SU-DHL-6 (cell line): Measurements from ENCODE around the gene AHR.

Source experiments
- H2AFZ ChIP-seq: fragments of 200-600 bp; sonication (generic); 2 replicates; pipeline ENCODE4 v1.6.1; 2014; ENCODE audit warnings: low read depth, mild to moderate bottlenecking, moderate library complexity, mixed read lengths, antibody characterized with exemption, low read length; ENCODE audit not compliant: severe bottlenecking
- H3F3A ChIP-seq: fragments of 200-600 bp; shearing (Covaris generic); 2 replicates; pipeline ENCODE4 v1.6.0; 2016; ENCODE audit warnings: antibody characterized with exemption, mild to moderate bottlenecking; ENCODE audit not compliant: insufficient read depth
- H3K27ac ChIP-seq: fragments of 200-600 bp; sonication (generic); 2 replicates; pipeline ENCODE4 v1.5.1; 2016; ENCODE audit warnings: low read depth, mild to moderate bottlenecking, low read length, moderate library complexity, mixed read lengths
- H3K27me3 ChIP-seq: fragments of 200-600 bp; sonication (generic), shearing (Covaris generic); 2 replicates; pipeline ENCODE4 v1.6.0; 2014; ENCODE audit warnings: mild to moderate bottlenecking, low read length
- H3K36me3 ChIP-seq: fragments of 200-600 bp; sonication (generic); 2 replicates; pipeline ENCODE4 v1.6.1; 2014; ENCODE audit warnings: mild to moderate bottlenecking, low read length, mixed read lengths
- H3K4me2 ChIP-seq: fragments of 300-600, 200-600 bp; shearing (Covaris generic), sonication (generic); 2 replicates; pipeline ENCODE4 v1.6.0; 2014; ENCODE audit warnings: low read length, low read depth, mild to moderate bottlenecking; ENCODE audit not compliant: poor library complexity, severe bottlenecking
- H3K4me3 ChIP-seq: fragments of 200-600 bp; sonication (generic); 2 replicates; pipeline ENCODE4 v1.5.1; 2014; ENCODE audit warnings: antibody characterized with exemption, low read length, mild to moderate bottlenecking, mixed read lengths; ENCODE audit not compliant: insufficient read depth, poor library complexity, severe bottlenecking
- H3K79me2 ChIP-seq: fragments of 200-600 bp; sonication (generic); 2 replicates; pipeline ENCODE4 v1.6.1; 2014; ENCODE audit warnings: mild to moderate bottlenecking, low read length, moderate library complexity; ENCODE audit not compliant: insufficient read depth
- H3K9ac ChIP-seq: fragments of 200-600 bp; sonication (generic); 2 replicates; pipeline ENCODE4 v1.7.0; 2014; ENCODE audit warnings: mild to moderate bottlenecking, low read length
- H3K9me2 ChIP-seq: fragments of 200-600 bp; sonication (generic); replicated peaks from 2 replicates; pipeline ENCODE4 v1.6.1; 2014; ENCODE audit warnings: low read length; ENCODE audit not compliant: insufficient read depth
- H3K9me3 ChIP-seq: fragments of 200-600 bp; sonication (generic); 2 replicates; pipeline ENCODE4 v1.6.1; 2014; ENCODE audit warnings: low read length, mixed read lengths; ENCODE audit not compliant: insufficient read depth
- H4K20me1 ChIP-seq: fragments of 200-600 bp; sonication (generic); 2 replicates; pipeline ENCODE4 v1.6.1; 2014; ENCODE audit warnings: low read depth, mild to moderate bottlenecking, antibody characterized with exemption, low read length, moderate library complexity, mixed read lengths
- EZH2phosphoT487 ChIP-seq: fragments of 200-600 bp; sonication (generic), shearing (Covaris generic); conservative IDR thresholded peaks from 2 replicates; pipeline ENCODE4 v1.6.1; 2018; ENCODE audit warnings: mild to moderate bottlenecking, antibody characterized with exemption, low read length, moderate library complexity, mixed read lengths
- TF ChIP-seq, protein P1 (sequence below): fragments of 200-600 bp; sonication (generic); IDR thresholded peaks from one replicate; pipeline ENCODE4 v1.5.1; 2017; ENCODE audit warnings: antibody characterized with exemption, mild to moderate bottlenecking, low read length, moderate library complexity; ENCODE audit not compliant: insufficient read depth, poor library complexity, severe bottlenecking

Gene AHR

DNA sequence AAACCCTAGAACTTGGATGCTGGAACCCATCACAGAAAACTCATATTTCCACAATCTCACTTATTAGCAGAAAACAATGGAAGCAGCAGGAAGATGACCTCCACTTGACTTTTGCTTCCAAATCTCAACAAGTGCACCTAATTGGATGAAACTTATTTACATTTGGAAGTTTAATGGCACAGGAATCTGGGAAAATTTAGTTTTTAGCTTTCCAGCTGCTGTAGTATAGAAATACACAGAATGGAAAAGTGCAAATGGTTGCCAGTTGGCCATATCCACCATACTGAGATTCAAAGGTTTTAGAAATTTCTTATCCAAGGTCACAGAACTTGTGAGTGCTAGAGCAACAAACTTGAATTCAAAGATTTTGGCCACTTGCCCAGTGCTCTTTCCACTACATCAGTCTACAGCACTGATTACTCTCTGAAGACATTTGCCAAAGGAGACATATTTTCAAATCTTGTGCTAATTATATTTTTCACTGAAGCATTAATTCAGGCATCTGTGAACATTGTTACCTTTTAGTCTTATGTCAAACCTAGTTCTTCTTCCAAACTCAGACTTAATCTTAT lies 9.3 kb upstream of the AHR start:
- TF ChIP-seq, protein P1, sequence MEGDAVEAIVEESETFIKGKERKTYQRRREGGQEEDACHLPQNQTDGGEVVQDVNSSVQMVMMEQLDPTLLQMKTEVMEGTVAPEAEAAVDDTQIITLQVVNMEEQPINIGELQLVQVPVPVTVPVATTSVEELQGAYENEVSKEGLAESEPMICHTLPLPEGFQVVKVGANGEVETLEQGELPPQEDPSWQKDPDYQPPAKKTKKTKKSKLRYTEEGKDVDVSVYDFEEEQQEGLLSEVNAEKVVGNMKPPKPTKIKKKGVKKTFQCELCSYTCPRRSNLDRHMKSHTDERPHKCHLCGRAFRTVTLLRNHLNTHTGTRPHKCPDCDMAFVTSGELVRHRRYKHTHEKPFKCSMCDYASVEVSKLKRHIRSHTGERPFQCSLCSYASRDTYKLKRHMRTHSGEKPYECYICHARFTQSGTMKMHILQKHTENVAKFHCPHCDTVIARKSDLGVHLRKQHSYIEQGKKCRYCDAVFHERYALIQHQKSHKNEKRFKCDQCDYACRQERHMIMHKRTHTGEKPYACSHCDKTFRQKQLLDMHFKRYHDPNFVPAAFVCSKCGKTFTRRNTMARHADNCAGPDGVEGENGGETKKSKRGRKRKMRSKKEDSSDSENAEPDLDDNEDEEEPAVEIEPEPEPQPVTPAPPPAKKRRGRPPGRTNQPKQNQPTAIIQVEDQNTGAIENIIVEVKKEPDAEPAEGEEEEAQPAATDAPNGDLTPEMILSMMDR, result no peak
- no peaks in the 10 kb centered on the region for H3K9me3 ChIP-seq
- no peak overlapping the region for H3K27ac ChIP-seq
- no peak overlapping the region for H2AFZ ChIP-seq
- H3K79me2 ChIP-seq, result no peaks in the 10 kb centered on the region
- H3F3A ChIP-seq, result no peaks in the 10 kb centered on the region
- H3K9me2 ChIP-seq, result no peaks in the 10 kb centered on the region
- H3K9ac ChIP-seq, result no peak overlapping the region
- H3K4me2 ChIP-seq, result no peak overlapping the region
- H3K4me3 ChIP-seq, result no peak overlapping the region
- H3K27me3 ChIP-seq, result 0 out of 2 replicates have a peak, but pooled peaks cover 3% of the 10 kb centered on the region
- H3K36me3 ChIP-seq, result no peaks in the 10 kb centered on the region
- no peaks in the 10 kb centered on the region for H4K20me1 ChIP-seq

DNA sequence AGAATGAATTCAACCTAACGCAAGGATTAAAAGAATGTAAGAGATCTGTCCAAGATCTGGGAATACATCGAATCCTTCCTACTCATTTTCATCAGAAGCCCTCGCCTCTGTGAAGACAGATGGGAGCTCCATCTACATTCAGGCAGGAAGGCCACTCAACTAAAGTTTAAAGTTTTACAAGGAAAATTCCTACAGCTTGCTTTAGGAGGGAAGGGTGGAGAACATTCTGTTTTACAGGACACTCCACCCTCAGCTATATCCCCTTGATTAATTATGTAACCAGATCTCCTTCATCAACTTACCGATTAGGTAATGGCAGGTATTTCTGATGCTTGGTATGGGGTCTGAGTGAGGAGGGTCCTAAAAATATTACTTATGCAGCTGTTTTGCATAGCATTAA lies 5.6 kb upstream of the AHR start:
- no peaks in the 10 kb centered on the region for H3K79me2 ChIP-seq
- no peaks in the 10 kb centered on the region for H4K20me1 ChIP-seq
- no peak overlapping the region for H3K4me2 ChIP-seq
- no peaks in the 10 kb centered on the region; the same call in 1 of the 2 replicates for H3K9me2 ChIP-seq
- no peaks in the 10 kb centered on the region; the same call in 1 of the 2 replicates for H3K36me3 ChIP-seq
- 0 out of 2 replicates have a peak, but pooled peaks cover under 1% of the 10 kb centered on the region for H3K27me3 ChIP-seq
- H3F3A ChIP-seq, result peaks cover 6% of the 10 kb centered on the region; the same call in 1 of the 2 replicates
- H2AFZ ChIP-seq, result no peak overlapping the region
- H3K9me3 ChIP-seq, result no peaks in the 10 kb centered on the region
- no peak overlapping the region for H3K4me3 ChIP-seq
- TF ChIP-seq, protein P1, result no peak
- TF ChIP-seq EZH2phosphoT487, result no peak
- H3K9ac ChIP-seq, result no peak overlapping the region
- no peak overlapping the region for H3K27ac ChIP-seq

DNA sequence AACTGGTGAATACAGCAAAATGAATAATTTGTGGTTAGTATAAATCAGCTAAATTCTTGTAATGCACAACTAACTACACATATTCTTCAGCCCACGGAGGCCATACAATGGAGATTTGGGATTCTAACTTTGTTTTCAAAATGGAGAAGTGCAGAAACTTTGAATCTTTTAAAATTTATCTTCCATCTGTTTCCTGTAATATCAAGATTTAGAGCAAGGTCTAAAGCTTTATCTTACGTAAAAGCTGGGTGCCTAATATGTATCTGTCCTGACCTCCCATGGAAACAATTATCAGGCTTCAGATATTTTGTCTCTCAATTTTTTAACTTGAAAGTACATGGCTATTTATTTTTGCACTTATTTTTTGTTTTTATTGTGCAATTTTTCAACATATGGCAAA lies 5.0 kb upstream of the AHR start:
- Histone ChIP-seq H3K4me3 (no peak overlapping the region), H3K36me3 (no peaks in the 10 kb centered on the region; the same call in 1 of the 2 replicates), H3K9me3 (no peaks in the 10 kb centered on the region), H2AFZ (no peak overlapping the region), H3K9ac (no peak overlapping the region), H3F3A (peaks cover 10% of the 10 kb centered on the region; the same call in 1 of the 2 replicates), H3K27ac (no peak overlapping the region), H4K20me1 (no peaks in the 10 kb centered on the region), H3K4me2 (no peak overlapping the region), H3K9me2 (no peaks in the 10 kb centered on the region; the same call in 1 of the 2 replicates), H3K27me3 (no peaks in the 10 kb centered on the region), H3K79me2 (no peaks in the 10 kb centered on the region)
- TF ChIP-seq, protein P1, result no peak
- no peak for TF ChIP-seq EZH2phosphoT487
